HG02981 (cell line): ENCODE results near the gene TANK.

ENCODE experiments used
- ATAC-seq: cut with Tn5 transposase; IDR thresholded peaks from one replicate; pipeline ENCODE4 v1.9.1; 2021; ENCODE audit warnings: mild to moderate bottlenecking, moderate library complexity; ENCODE audit not compliant: unreplicated experiment

The TANK gene

DNA sequence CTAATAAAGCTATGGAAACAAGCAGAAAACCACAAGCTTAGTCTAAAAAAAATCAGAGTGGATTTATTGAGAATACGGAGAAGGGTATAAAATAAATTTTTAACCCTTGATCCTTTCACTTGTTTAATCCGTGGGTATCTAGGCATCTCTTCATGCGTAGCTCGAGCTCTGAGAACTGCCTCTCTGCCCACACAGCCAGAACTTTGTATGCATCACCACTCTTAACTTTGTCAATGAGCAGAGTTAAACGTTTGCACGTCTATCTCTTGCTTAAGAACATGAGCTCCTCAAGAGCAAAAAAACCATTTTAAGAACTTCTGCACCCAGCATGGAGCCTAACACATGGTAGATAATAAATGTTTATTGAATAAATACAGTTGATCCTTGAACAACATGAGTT is 26.9 kb upstream of the TANK start:
- ATAC-seq: no peak

DNA sequence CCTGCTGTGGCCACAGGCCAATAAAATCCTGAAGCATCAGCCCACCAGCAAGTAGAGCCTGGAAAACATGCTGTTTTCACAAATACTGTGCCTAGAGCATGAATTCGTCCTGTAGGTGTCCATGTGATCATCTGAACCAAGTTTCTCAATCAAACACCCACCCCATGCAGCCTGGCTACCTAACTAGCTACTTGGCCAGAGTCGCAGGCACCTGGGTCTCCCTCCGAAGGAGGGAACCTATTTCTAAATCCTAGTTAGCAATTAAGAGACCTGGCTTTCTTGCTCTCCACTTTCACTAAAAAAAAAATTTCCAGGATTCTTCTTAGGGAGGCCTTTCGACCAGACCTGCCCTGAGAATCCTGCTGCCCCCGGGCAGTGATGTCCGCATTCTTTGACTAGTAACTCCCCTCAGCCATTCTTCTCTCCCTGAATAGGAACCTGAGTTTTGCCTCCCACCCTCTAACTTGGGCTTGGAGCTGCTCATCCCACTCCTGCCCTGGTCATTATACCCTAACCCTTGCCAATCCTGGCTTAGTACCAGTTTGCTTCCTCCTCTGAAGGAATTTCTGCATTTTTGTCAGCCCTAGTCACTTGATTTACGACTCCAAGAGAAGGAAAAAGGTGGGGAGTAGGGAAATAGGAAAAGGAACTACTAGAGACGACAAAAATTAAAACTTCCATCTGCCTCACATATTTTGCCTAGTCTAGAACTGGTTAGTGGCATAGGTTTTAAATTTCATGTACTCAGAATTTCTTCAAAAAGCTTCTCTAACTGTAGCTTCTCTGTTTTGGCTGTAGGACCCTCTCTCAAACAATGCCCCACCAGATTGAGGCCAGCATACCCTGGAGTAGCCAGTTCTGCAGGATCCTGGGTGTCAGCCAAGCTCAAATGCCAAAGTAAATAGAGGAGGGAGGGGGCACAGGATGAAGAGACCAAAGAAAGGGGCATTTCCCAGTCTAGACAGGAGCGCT is 25.4 kb upstream of the TANK start:
- no peak for ATAC-seq

DNA sequence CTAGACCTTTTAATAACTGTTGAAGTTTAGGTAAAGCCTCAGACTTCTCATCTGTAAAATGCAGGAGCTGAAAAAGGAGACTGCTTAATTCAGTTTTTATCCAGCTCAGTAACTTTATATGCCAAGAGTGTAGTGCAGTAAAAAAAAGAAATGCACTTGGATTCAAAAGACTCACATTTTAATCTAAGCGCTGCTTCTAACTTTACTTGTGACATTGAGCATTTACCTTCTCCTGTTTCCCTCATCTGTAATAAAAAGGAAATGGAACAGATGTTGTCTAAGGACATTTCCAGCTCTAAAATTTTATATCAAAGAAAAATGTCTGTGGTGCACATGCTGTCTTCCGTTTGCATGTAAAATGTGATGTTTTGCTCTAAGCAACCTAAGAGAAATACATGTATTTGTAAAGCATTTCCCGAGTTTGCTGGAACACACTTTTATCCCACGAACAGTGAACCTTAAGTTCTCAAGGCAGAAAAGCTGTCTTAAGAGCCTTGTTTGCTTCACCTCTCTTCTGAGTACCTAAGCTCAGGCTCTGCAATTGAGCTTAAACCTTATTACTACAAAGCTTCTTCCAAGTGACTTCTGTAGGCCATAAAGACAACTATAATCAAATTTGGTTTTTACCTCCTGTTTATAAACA is 24.2 kb upstream of the TANK start:
- ATAC-seq: no peak

DNA sequence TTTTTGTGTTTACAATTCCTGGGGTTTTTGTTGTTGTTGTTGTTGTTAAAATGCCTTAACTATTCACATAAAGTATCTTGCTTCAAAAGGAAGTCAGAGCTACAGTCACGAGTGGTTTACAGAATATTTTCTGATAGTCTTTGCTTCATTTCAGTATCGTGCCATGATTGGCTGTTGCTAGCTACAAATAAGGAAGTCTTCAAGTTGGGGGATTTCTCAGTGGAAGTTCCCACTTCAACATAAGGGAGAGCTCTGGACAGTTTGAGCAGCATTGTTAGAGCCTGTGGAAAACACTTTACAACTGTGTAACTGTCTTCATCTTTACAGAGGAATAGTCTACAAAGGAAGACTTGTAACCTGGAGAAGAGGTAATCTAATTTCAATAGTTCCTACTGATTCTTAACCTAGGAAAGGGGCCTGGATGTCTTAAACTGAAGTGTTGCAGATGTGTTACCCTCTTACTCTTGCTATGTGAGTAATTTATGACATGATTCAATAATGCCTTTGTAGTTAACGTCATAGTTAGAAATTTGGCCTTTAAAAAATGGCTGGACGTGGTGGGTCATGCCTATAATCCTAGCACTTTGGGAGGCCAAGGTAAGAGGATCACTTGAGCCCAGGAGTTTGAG is 23.4 kb upstream of the TANK start:
- peak; percentile 73 for ATAC-seq

DNA sequence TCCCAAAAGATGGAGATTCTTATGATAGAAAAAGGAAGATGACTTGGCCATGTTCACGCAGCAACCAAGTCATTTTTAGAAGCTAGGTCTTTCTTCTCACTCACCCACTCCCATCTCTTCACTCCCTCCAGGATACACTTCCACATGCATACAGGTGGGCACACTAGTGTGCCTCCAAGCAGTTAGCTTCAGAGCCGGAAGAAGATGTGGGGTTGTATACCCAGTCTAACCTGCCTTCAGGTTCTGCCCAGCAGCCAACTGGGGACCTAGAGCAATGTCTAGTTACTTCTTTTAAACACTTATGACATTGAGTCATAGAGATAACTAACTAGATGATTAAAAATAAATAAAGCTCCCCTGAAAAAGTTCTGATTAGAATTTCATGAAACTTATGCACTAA is 21.8 kb upstream of the TANK start:
- no peak for ATAC-seq

DNA sequence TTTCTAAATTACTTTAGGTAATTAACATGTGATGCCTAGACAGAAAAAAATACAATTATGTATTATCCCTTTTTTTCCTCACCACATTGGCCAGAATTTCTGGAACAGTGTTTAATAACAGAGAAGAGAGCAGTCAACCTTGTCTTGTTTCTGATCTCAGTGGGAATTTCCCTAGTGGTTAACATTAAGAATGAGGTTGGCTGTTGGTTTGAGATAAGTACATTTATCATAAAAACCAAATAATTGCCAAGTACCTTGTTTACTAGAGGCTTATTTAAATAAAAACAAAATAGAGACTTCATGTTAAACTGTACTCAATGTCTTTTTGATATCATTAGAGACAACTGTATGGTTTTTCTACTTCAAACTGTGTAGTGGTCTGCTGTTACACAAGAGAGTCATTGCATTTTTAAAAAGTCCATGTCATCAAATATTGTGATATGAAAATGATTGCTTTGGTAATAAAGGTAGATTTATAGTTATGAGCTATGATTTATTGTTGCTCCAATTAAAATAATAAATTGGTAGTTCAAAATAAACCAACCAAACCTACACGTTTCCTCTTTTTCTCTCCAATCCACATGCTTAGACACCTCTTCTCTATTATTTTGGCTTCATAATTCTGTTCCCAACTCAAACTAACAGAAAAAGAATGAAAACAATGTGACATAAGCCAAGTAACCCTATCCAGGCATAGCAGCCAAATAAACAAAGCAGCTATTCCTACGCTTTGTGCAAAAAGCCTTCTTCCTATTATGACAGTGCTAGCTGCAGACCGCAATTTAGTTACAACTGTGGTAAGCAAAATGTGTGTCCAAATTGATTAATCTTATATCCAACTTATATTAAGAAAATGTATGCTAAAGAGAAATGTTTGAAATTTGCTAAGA is 20.9 kb upstream of the TANK start:
- no peak for ATAC-seq

DNA sequence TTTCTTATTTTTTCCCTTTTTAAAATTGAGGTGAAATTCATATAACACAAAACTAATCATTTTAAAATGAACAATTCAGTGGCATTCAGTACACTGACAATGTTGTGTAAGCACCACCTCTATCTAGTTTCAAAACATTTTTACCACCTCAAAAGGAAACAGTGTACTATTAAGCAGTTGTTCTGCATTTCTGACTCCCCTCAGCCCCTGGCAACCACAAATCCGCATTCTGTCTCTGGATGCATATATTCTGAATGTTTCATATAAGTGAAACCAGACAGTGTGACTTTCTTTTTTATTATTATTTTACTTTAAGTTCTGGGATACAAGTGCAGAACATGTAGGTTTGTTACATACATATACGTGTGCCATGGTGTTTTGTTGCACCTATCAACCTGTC is 19.2 kb upstream of the TANK start:
- ATAC-seq: peak; percentile 46

DNA sequence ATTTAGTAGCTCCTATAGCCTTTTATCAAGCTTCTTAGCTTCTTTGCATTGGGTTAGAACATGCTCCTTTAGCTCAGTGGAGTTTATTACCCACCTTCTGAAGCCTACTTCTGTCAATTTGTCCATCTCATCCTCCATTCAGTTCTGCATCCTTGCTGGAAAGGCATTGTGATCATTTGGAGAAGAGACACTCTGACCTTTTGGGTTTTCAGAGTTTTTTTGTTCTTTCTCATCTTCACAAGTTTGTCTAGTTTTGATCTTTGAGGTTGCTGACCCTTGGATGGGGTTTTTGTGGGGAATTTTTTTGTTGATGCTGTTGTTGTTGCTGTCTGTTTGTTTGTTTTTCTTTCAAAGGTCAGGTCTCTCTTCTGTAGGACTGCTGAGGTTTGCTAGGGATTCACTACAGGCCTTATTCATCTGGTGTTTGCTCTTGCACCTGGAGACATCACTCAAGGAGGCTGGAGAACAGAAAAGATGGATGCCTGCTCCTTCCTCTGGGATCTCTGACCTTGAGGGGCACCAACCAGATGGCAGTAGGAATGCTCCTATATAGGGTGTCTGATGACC is 13.9 kb upstream of the TANK start:
- no peak for ATAC-seq

DNA sequence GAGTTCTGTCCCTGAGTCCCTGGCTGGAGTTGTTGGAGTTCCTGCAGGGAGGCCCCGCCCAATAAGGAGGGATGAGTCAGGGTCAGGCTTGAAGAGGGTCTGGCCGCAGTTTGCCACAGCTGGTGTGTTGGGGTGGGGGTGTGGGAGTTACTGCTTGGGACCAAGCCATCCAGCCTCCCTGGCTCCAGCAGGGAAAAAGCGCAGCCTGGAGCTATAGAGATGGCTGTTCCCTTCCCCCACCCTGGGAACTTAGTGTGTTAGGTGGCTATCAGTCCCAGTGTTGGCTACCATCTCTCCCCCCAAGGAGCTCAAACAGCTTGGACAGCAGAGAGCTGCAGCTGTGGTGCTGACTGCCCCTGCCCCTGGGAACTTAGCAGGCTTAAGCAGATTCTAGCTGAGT is 13.2 kb upstream of the TANK start:
- ATAC-seq: no peak

DNA sequence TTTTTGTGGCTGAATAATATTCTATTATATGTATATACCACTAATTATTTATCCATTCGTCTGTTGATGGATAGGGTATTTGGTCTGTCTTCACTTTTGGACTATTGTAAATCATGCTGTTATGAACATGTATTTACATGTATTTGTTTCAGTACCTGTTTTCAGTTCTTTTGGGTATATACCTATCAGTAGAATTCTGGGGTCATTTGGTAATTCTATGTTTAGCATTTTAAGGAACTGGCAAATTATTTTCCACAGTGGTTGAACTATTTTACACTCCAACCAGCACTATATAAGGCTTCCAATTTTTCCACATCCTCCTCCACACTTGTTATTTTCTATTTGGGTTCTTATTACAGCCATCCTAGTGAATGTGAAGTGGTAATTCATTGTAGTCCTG is 12.4 kb upstream of the TANK start:
- ATAC-seq: peak; percentile 72

DNA sequence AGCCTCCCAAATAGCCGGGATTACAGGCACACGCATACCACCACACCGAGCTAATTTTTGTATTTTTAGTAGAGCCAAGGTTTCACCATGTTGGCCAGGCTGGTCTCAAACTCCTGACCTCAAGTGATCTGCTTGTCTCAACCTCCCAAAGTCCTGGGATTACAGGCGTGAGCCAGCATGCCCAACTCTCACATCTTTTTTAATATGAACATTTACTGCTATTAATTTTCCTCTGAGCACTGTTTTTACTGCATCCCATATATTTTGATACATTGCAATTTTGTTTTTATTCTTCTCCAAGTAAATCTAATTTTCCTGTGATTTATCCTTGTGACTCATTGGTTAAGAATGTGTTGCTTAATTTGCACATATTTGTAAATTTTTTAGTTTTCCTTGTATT is 9.5 kb upstream of the TANK start:
- no peak for ATAC-seq

DNA sequence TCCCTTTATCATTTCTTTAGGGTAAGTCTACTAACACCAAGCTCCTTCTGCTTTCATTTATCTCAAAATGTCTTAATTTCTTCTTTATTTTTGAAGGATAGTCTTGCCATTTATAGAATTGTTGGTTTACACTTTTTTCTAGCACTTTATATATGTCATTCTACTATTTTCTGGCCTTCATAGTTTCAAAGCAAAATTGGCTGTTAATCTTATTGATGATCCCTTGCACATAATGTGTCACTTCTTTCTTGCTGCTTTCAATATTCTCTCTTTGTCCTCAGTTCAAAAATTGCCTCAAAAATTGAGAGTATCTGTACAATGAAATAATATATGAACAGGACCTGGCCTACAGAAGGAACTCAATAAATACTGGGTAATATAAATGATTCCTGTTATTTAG is 7.9 kb upstream of the TANK start:
- ATAC-seq: no peak

DNA sequence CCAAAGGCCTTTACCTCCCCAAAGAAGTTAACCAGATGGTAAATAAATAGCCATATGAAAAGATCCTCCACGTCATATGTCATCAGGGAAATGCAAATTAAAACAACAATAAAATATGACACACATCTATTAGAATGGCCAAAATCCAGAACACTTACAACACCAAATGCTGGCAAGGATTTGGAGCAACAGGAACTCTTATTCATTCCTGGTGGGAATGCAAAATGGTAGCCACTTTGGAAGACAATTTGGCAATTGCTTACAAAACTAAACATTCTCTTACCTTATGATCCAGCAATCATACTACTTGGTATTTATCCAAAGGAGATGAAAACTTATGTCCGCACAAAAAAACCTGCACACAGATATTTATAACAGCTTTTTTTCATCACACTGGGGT is 1.3 kb upstream of the TANK start:
- no peak for ATAC-seq

DNA sequence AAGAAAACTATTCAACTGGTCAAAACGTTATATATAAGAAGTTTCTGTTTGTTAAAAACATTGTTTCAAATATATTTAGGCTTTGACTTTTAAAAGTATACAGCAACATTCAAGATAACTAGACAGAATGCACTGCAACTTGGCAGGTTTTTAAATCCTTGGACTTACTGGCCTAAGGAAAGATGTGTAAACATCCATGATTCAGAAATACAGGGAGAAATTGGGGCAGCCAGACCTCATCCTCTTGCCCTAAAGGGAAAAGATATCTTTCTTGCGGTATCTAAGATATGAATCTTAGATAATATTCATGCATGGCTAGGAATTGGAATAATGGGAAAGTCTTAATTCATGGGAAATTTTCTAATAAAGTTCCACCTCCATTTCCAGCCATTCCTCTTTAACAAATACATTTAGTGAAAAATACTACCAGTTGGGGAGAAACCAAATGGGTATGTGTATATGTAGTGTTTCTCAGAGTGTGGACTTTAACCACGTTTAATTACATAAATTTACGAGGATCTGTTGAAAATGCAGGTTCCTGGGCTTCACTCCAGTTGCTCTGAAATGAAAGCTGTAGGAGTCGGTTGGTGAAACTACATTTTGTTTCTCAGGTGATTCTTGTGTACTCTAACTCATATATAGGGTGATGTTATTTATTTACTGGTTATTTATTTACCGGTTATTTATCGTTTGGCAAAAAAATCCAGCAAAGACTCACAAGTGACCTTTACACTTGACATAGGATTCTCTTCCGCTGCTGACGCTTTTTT is 587 bp upstream of the TANK start:
- ATAC-seq: no peak

DNA sequence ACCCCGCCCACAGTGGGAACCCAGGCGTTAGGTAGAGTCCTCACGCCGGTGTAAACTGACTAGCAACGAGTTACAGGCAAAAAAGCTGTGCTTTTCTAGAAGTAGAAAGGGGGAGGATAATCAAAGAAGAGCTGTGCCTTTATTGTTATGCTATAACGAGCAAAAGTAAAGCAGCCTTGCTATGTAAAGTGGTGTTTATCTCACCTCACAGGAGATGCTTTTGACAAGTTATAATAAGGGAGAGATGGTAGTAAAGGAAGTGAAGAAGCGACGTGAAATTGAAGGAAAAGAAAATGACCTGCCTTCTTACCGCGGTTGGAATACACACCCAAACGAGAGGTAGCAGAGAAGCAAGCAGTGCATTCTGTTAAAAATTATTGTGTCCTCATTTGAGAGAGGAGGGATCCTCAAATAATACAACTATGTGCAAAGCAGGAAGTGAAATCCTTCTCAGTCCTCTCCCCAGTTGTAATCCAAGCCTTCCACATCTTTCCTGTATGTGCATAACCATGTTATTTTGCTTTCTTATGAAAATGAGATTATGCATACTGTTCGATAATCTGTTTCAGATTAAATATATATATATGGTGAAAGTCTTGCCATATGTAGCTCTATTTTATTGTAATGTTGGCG is 962 bp downstream of the TANK start:
- peak; percentile 24 for ATAC-seq

DNA sequence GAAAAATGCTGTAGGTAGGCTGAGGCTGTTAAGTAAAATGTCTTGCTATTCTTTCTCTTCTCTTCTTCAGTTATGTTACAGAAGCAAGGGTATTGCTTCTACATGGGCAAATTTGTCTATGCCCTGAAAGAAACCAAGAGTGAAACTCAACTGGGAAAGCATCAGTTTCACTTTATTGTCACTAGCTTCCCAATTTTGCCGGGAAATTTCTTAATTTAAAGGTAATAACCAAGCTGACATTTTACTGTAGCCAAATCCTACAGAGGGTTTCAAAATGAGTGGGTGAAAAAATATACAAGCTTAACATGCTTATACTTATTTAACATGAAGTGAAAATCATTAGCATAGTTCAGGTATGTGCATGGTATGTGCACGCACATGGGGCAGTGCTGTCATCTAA is 3.2 kb downstream of the TANK start:
- no peak for ATAC-seq

DNA sequence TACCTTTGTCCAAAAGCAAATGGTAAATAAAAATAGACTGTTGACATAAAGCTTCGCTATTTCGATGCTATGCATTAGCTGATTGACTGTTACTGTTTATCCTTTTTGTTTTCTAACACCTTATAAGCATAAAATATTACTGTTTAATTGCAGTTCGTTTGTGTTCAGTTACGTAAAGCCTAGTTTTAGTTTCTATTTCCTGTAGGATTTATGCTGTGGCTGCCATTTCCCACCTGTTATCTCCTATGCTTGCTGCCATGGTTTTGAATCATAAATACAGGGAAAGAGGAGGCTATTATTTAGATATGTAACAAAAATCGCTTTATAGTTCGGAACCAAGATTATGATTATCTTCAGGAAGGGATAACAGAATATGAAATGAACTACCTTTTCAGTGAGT is 3.9 kb downstream of the TANK start:
- no peak for ATAC-seq

DNA sequence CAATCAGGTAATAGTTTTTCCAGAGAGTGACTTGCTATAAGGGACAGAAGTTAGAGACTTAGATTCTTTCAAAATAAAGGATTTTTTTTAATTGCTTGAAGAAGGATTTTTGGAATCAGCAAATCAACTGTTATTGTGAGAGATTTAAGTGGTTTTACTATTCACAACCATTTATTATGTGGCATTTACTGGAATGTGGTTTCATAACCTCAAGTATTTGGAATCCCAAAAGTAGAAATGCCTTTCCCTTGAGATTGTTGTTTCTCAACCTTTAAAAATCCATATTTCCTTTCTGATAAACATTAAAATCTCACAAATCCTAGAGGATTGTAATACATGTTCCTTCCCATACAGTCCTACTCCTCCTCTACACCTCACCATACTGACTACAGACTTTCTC is 5.0 kb downstream of the TANK start:
- no peak for ATAC-seq

DNA sequence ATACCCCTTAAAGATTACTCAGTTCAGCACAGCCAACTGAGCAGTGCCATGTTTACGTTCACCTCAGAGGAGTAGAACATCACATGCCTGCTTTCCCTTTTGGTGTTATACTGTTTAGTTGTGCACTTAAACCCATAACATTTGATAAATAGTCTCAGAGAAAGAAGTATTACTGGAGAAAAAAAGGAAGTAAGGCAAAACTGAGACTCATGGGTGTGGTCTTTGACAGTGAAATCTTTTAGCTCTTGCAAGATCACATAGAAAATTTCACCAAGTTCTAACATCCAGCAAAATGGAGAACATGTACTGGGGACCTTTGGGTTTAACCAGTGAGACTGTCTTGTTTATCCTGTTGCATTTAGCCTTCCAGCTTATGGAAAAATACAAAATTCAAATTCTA is 5.6 kb downstream of the TANK start:
- ATAC-seq: peak; percentile 21
